Testis (tissue), 2 donors: Measurements from ENCODE around the gene LRRFIP1.

Source experiments
- CTCF ChIP-seq, 3 experiments: fragments of 450-650 bp in 2 of 3; fragments of 200-600 bp in 1 of 3; sonication (generic) in 1 of 3; IDR thresholded peaks; one replicate each; pipeline ENCODE4 v1.5.1; 2016 to 2019; ENCODE audit warnings: antibody characterized with exemption in 3 of 3, mild to moderate bottlenecking in 2 of 3, moderate library complexity in 1 of 3
- POLR2A ChIP-seq: fragments of 450-650 bp; IDR thresholded peaks from one replicate; pipeline ENCODE4 v1.6.1; 2017; ENCODE audit warnings: antibody characterized with exemption, mild to moderate bottlenecking, moderate library complexity

GRCh38 chr2:237686659-237687136, 59.3 kb downstream of the LRRFIP1 start:
- TF ChIP-seq CTCF (IDR thresholded peaks at IDR 0.05) (no peak), POLR2A (no peak)
